IMR-90 (cell line): Measurements from ENCODE around the gene MTG1. TPM values are rescaled to one million over a fixed set of nuclear protein-coding genes. Genes with fewer than 3 reads are reported as not detected.
"Not testable (repeated sequence)": the region's sequence is repeated elsewhere in the genome, so short reads cannot be mapped to it uniquely, and the experiment has no call there.

Experiments used
- ATAC-seq: fragments of 200-7000 bp; cut with Tn5 transposase; 2 replicates; pipeline ENCODE4 v1.9.1; 2020; ENCODE audit warnings: low read depth, mild to moderate bottlenecking, moderate library complexity
- BruUV-seq: library from RNA; stranded (reverse); fragments of 400-500 nt; replicated peaks from 2 replicates; lab custom pipeline; 2021; lab: Mats Ljungman, UMichigan
- CTCF ChIA-PET: fragments of 300-600 bp; formaldehyde crosslinking; extraction: SDS; loops from one replicate; lab custom pipeline; 2021; ENCODE audit warnings: antibody characterized with exemption; lab: Yijun Ruan, JAX
- POLR2A ChIA-PET: fragments of 300-600 bp; sonication (Branson Sonifier 250); formaldehyde crosslinking; loops from one replicate; lab custom pipeline; 2022; ENCODE audit warnings: antibody characterized with exemption; ENCODE audit not compliant: unreplicated experiment; lab: Charles Lee
- DNase-seq: peaks from one replicate; pipeline ENCODE4 v3.0.0; 2013
- H2AFZ ChIP-seq: replicated peaks from 2 replicates; pipeline ENCODE3; 2013; ENCODE audit warnings: low read length, mild to moderate bottlenecking; ENCODE audit not compliant: poor library complexity
- H2AK5ac ChIP-seq: 2 replicates; pipeline ENCODE4 v1.6.1; 2013; ENCODE audit warnings: low read depth, low read length, inconsistent platforms
- H2AK9ac ChIP-seq: replicated peaks from 2 replicates; pipeline ENCODE3; 2013; ENCODE audit warnings: mild to moderate bottlenecking, low read depth, low read length, moderate library complexity; ENCODE audit not compliant: poor library complexity
- H2BK120ac ChIP-seq: 2 replicates; pipeline ENCODE4 v1.6.1; 2013; ENCODE audit warnings: low read depth, low read length, inconsistent platforms
- H2BK15ac ChIP-seq: 3 replicates; pipeline ENCODE4 v1.6.1; 2013; ENCODE audit warnings: low read depth, low read length, inconsistent platforms
- H2BK20ac ChIP-seq: 2 replicates; pipeline ENCODE4 v1.6.1; 2013; ENCODE audit warnings: low read depth, mild to moderate bottlenecking, inconsistent platforms, low read length, moderate library complexity
- H2BK5ac ChIP-seq: 2 replicates; pipeline ENCODE4 v1.6.1; 2013; ENCODE audit warnings: mild to moderate bottlenecking, low read depth, low read length, inconsistent platforms; ENCODE audit not compliant: poor library complexity, severe bottlenecking
- H3K14ac ChIP-seq: replicated peaks from 2 replicates; pipeline ENCODE4 v1.6.1; 2013; ENCODE audit warnings: low read depth, low read length, inconsistent platforms
- H3K18ac ChIP-seq: 2 replicates; pipeline ENCODE4 v1.6.1; 2013; ENCODE audit warnings: low read depth, low read length, control low read depth
- H3K23ac ChIP-seq: 2 replicates; pipeline ENCODE4 v1.6.1; 2013; ENCODE audit warnings: low read depth, low read length, inconsistent platforms
- H3K27ac ChIP-seq: 2 replicates; pipeline ENCODE4 v1.5.1; 2013; ENCODE audit warnings: mild to moderate bottlenecking, control low read depth, low read length; ENCODE audit not compliant: insufficient read depth
- H3K27me3 ChIP-seq: 2 replicates; pipeline ENCODE4 v1.6.1; 2013; ENCODE audit warnings: low read length; ENCODE audit not compliant: control insufficient read depth, insufficient read depth
- H3K36me3 ChIP-seq: 2 replicates; pipeline ENCODE4 v1.6.1; 2013; ENCODE audit warnings: low read length, mixed read lengths; ENCODE audit not compliant: control insufficient read depth, insufficient read depth
- H3K4ac ChIP-seq: 2 replicates; pipeline ENCODE4 v1.6.1; 2013; ENCODE audit warnings: low read depth, low read length, inconsistent platforms
- H3K4me1 ChIP-seq: 2 replicates; pipeline ENCODE4 v1.6.1; 2013; ENCODE audit warnings: low read length, mixed read lengths; ENCODE audit not compliant: control insufficient read depth, insufficient read depth
- H3K4me2 ChIP-seq: 2 replicates; pipeline ENCODE4 v1.6.1; 2013; ENCODE audit warnings: low read depth, mild to moderate bottlenecking, control low read depth, low read length, moderate library complexity
- H3K4me3 ChIP-seq: 2 replicates; pipeline ENCODE4 v1.5.1; 2013; ENCODE audit warnings: low read depth, mild to moderate bottlenecking, control low read depth, low read length, moderate library complexity; ENCODE audit not compliant: insufficient read depth
- H3K56ac ChIP-seq: 2 replicates; pipeline ENCODE4 v1.6.1; 2013; ENCODE audit warnings: low read length, inconsistent platforms; ENCODE audit not compliant: insufficient read depth; ENCODE audit errors: extremely low read depth
- H3K79me1 ChIP-seq, 2 experiments: 2 replicates each; pipeline ENCODE4 v1.6.1; 2013; ENCODE audit warnings: low read length in 2 of 2, inconsistent platforms in 1 of 2, low read depth in 1 of 2
- H3K9ac ChIP-seq: 2 replicates; pipeline ENCODE4 v1.6.1; 2013; ENCODE audit warnings: low read depth, low read length, control low read depth
- H3K9me1 ChIP-seq: 2 replicates; pipeline ENCODE4 v1.6.1; 2013; ENCODE audit warnings: low read length, inconsistent platforms; ENCODE audit not compliant: insufficient read depth
- H3K9me3 ChIP-seq: 2 replicates; pipeline ENCODE4 v1.6.1; 2013; ENCODE audit warnings: low read length; ENCODE audit not compliant: control insufficient read depth, insufficient read depth
- H4K20me1 ChIP-seq: 2 replicates; pipeline ENCODE4 v1.6.1; 2013; ENCODE audit warnings: low read length, inconsistent platforms; ENCODE audit not compliant: insufficient read depth
- H4K5ac ChIP-seq: 2 replicates; pipeline ENCODE4 v1.6.1; 2013; ENCODE audit warnings: mild to moderate bottlenecking, low read depth, low read length, control low read depth
- H4K8ac ChIP-seq, 2 experiments: 2 replicates each; pipeline ENCODE4 v1.6.1; 2013; ENCODE audit warnings: low read depth in 2 of 2, low read length in 2 of 2, control low read depth in 1 of 2, inconsistent platforms in 1 of 2
- H4K91ac ChIP-seq: 2 replicates; pipeline ENCODE4 v1.6.1; 2013; ENCODE audit warnings: low read depth, low read length, inconsistent platforms; ENCODE audit not compliant: insufficient read depth
- WGBS, 2 experiments: methylation state at CpG; one replicate each; pipeline versions ENCODE4 v1.1.5 to v1.1.7; 2013; ENCODE audit warnings: missing lambda C conversion rate in 2 of 2; ENCODE audit not compliant: insufficient read length in 1 of 2; ENCODE audit errors: extremely low coverage in 2 of 2; 5-methylcytosine and 5-hydroxymethylcytosine counted together
- dilution Hi-C: fragments of 300-500 bp; cut with HindIII; formaldehyde crosslinking; loops from one replicate; pipeline ENCODE4 v1.14.3; 2018; ENCODE audit warnings: low sequenced_read_pairs; ENCODE audit not compliant: unreplicated experiment
- in situ Hi-C: fragments of 300-500 bp; cut with MboI; formaldehyde crosslinking; loops from 3 replicates; pipeline ENCODE4 v1.14.3; 2019; ENCODE audit warnings: low sequenced_read_pairs, inconsistent platforms, mixed read lengths
- intact Hi-C: fragments of 100-400 bp; cut with micrococcal nuclease; formaldehyde crosslinking; loops from 2 replicates; pipeline ENCODE4 v1.10.0; 2022
- polyA plus RNA-seq, 3 experiments: library from polyadenylated mRNA; depleted of rRNA; stranded (reverse); fragments of >200 nt; gene quantifications; 2 replicates each; pipeline ENCODE4 v1.2.3, GENCODE V29; 2012; ENCODE audit warnings: low replicate concordance in 1 of 3
- total RNA-seq: library from RNA; depleted of rRNA; stranded (reverse); fragments of >200 nt; gene quantifications from 2 replicates; pipeline ENCODE4 v1.2.3, GENCODE V29; 2012

MTG1 gene
- total and polyA plus RNA-seq, 2 of the 4 experiments (the other 2 are of a cell fraction): 38.5 to 64.8 TPM

DNA sequence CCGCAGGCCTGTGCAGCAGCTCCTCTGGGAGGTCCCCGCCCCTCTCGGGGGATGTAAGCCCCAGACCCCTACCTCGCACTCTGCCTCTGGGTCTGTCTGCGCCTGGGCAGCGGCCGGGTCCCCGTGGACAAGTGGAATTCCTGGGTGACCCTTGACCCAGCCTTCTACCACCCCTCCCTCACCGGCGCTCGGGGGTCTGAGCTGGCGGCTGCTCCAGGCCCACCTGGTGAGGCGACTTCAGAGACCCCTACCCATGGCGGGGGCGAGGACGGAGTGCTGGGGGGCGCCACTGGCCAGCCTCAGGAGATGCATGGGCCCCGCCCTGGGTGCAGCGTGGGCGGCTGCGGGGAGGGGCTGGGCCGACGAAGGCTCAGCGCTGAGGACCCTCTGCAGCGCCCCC, 38.8 kb downstream of the MTG1 start:
- H4K20me1 ChIP-seq, H3K4me2 ChIP-seq, H3K23ac ChIP-seq, H2BK20ac ChIP-seq, DNase-seq, H3K4me3 ChIP-seq, H3K79me1 ChIP-seq, H2AK5ac ChIP-seq, H2BK15ac ChIP-seq, H2AFZ ChIP-seq, H3K9me3 ChIP-seq, H3K4ac ChIP-seq, H3K4me1 ChIP-seq, H2AK9ac ChIP-seq, POLR2A ChIA-PET, H3K9ac ChIP-seq, H2BK120ac ChIP-seq, H4K8ac ChIP-seq, H4K91ac ChIP-seq, BruUV-seq, ATAC-seq, H3K9me1 ChIP-seq, in situ Hi-C loops, H3K14ac ChIP-seq, dilution Hi-C loops, CTCF ChIA-PET, H3K56ac ChIP-seq, H3K36me3 ChIP-seq, H2BK5ac ChIP-seq, H3K18ac ChIP-seq, H4K5ac ChIP-seq, H3K27me3 ChIP-seq, intact Hi-C loops, H3K27ac ChIP-seq: not testable (repeated sequence)
- WGBS, 2 experiments: no CpG with 5 or more reads among the region's 25 CpGs
